Fibroblast of lung (primary cell): ENCODE measurements around the gene ARHGAP6. TPM values are rescaled to one million over a fixed set of nuclear protein-coding genes. Genes with fewer than 3 reads are reported as not detected.

Experiments
- DNase-seq, 2 donors: peaks; one replicate each; pipeline versions ENCODE4 v3.0.0 to v3.0.0-alpha.2; 2010; ENCODE audit warnings: low read depth in 2 of 2
- H2AFZ ChIP-seq: 2 replicates; pipeline ENCODE4 v1.5.1; 2012; ENCODE audit warnings: low read length, control low read depth, inconsistent platforms
- H3K27ac ChIP-seq: 2 replicates; pipeline ENCODE4 v1.5.1; 2011; ENCODE audit warnings: low read length, control low read depth; ENCODE audit not compliant: insufficient read depth
- H3K27me3 ChIP-seq: 2 replicates; pipeline ENCODE4 v1.5.1; 2011; ENCODE audit warnings: mild to moderate bottlenecking, low read length; ENCODE audit not compliant: control insufficient read depth, insufficient read depth
- H3K36me3 ChIP-seq: 2 replicates; pipeline ENCODE4 v1.5.1; 2011; ENCODE audit warnings: low read length; ENCODE audit not compliant: control insufficient read depth, insufficient read depth
- H3K4me1 ChIP-seq: 2 replicates; pipeline ENCODE4 v1.5.1; 2011; ENCODE audit warnings: low read length; ENCODE audit not compliant: control insufficient read depth, insufficient read depth; ENCODE audit errors: extremely low read depth
- H3K4me2 ChIP-seq: 2 replicates; pipeline ENCODE4 v1.5.1; 2011; ENCODE audit warnings: low read length, control low read depth; ENCODE audit not compliant: insufficient read depth; ENCODE audit errors: extremely low read depth
- H3K4me3 ChIP-seq, 4 experiments: fragments of 200-600 bp in 1 of 4; sonication (generic) in 1 of 4; replicated peaks in 1 of 4; 2 replicates each; pipeline ENCODE4 v1.5.1; 2011 to 2016; ENCODE audit warnings: low read length in 4 of 4, low read depth in 3 of 4, mild to moderate bottlenecking in 3 of 4, control low read depth in 2 of 4, inconsistent platforms in 1 of 4, mixed read lengths in 1 of 4; ENCODE audit not compliant: insufficient read depth in 1 of 4; ENCODE audit errors: control extremely low read depth in 1 of 4
- H3K79me2 ChIP-seq: 2 replicates; pipeline ENCODE4 v1.5.1; 2012; ENCODE audit warnings: mild to moderate bottlenecking, low read length, inconsistent platforms; ENCODE audit not compliant: control insufficient read depth, insufficient read depth
- H3K9ac ChIP-seq: 2 replicates; pipeline ENCODE4 v1.5.1; 2011; ENCODE audit warnings: mild to moderate bottlenecking, low read length, control low read depth; ENCODE audit not compliant: insufficient read depth
- H3K9me3 ChIP-seq: 2 replicates; pipeline ENCODE4 v1.5.1; 2012; ENCODE audit warnings: low read depth, low read length; ENCODE audit not compliant: control insufficient read depth, insufficient read depth
- H4K20me1 ChIP-seq: 2 replicates; pipeline ENCODE4 v1.5.1; 2011; ENCODE audit warnings: low read length; ENCODE audit not compliant: control insufficient read depth, insufficient read depth; ENCODE audit errors: extremely low read depth
- EZH2 ChIP-seq: IDR thresholded peaks from 2 replicates; pipeline ENCODE4 v1.5.1; 2012; ENCODE audit warnings: low read length, control low read depth, mild to moderate bottlenecking; ENCODE audit errors: missing control alignments
- polyA plus RNA-seq, 2 donors: library from polyadenylated mRNA; depleted of rRNA in 1 of 2; stranded (reverse) in 1 of 2; unstranded in 1 of 2; fragments of >200 nt; gene quantifications; 2 replicates each; pipeline ENCODE4 v1.2.1, GENCODE V29; 2011 to 2012; ENCODE audit warnings: missing spikeins in 1 of 2
- total RNA-seq: library from RNA; depleted of rRNA; stranded (reverse); fragments of >200 nt; gene quantifications from 2 replicates; pipeline ENCODE4 v1.2.1, GENCODE V29; 2014
- TF ChIP-seq, protein P1 (sequence below), 2 donors: IDR thresholded peaks in 1 of 2; conservative IDR thresholded peaks in 1 of 2; 1 replicate in 1 of 2; 2 replicates in 1 of 2; pipeline ENCODE4 v1.5.1; 2011 to 2012; ENCODE audit warnings: low read length in 2 of 2, control low read depth in 1 of 2, inconsistent platforms in 1 of 2, low read depth in 1 of 2, mild to moderate bottlenecking in 1 of 2

The ARHGAP6 gene
- total and polyA plus RNA-seq, 2 donors (not counting 1 experiment from before 2014, with no cell fraction given), result 5.9 to 11.7 TPM

DNA sequence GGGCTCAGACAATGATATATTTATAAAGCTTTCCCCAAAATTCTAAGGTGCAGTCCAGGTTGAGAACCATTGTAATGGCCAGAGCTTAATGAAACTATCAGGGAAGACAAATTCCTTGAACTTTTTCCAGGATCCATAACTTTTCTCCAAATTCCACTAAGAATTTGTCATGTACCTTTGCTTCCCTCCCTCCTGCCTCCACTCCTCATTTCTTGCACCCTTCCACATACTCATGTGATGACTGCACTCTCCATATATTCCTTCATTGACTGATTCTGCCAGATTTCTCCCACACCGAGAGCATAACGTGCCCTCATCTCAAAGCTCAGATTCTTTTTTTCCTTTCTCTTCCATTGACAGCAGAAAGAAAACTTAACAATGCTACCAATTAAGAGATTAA lies 393.4 kb downstream of the ARHGAP6 start:
- no peak overlapping the region for H3K4me3 ChIP-seq
- H3K9me3 ChIP-seq, result no peaks in the 10 kb centered on the region
- H3K36me3 ChIP-seq, result no peaks in the 10 kb centered on the region
- no peaks in the 10 kb centered on the region for H3K27me3 ChIP-seq
- no peak overlapping the region for H3K4me2 ChIP-seq
- H4K20me1 ChIP-seq, result no peaks in the 10 kb centered on the region
- H3K79me2 ChIP-seq, result no peaks in the 10 kb centered on the region
- DNase-seq, result peak in 1 of 2 donors; percentile 34
- no peak overlapping the region for H3K9ac ChIP-seq
- H2AFZ ChIP-seq, result no peak overlapping the region
- TF ChIP-seq, protein P1, sequence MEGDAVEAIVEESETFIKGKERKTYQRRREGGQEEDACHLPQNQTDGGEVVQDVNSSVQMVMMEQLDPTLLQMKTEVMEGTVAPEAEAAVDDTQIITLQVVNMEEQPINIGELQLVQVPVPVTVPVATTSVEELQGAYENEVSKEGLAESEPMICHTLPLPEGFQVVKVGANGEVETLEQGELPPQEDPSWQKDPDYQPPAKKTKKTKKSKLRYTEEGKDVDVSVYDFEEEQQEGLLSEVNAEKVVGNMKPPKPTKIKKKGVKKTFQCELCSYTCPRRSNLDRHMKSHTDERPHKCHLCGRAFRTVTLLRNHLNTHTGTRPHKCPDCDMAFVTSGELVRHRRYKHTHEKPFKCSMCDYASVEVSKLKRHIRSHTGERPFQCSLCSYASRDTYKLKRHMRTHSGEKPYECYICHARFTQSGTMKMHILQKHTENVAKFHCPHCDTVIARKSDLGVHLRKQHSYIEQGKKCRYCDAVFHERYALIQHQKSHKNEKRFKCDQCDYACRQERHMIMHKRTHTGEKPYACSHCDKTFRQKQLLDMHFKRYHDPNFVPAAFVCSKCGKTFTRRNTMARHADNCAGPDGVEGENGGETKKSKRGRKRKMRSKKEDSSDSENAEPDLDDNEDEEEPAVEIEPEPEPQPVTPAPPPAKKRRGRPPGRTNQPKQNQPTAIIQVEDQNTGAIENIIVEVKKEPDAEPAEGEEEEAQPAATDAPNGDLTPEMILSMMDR (conservative IDR thresholded peaks at IDR 0.05 in 1 of 2, IDR thresholded peaks at IDR 0.05 in 1 of 2; ENCODE audit: low read depth in 1 of 2, low read length in 2 of 2), result no peak
- TF ChIP-seq EZH2, result no peak
- no peak overlapping the region for H3K27ac ChIP-seq
- no peaks in the 10 kb centered on the region for H3K4me1 ChIP-seq

DNA sequence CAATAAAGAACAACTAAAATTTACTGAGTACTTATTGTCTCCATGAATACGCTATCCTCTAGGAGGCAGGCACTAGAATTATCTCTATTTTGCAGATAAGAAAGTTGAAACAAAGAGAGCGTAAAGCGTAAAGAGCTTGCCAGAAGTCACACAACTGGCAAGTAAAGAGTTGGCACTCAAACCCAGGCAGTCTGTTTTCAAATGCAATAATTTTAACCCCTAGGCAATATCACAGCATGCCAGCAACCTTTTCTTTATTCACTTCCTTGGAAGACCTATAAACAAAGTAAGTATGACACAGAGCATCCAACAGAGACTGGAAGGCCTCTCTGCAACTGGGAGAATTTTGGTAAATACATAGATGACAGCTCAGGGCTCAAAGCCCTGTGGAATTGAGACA lies 395.7 kb downstream of the ARHGAP6 start:
- Histone ChIP-seq H3K4me3 (no peak overlapping the region), H3K27ac (no peak overlapping the region), H3K4me1 (no peaks in the 10 kb centered on the region), H3K27me3 (no peaks in the 10 kb centered on the region), H3K9me3 (no peaks in the 10 kb centered on the region), H4K20me1 (no peaks in the 10 kb centered on the region), H3K9ac (no peak overlapping the region), H2AFZ (no peak overlapping the region), H3K79me2 (no peaks in the 10 kb centered on the region), H3K36me3 (no peaks in the 10 kb centered on the region), H3K4me2 (no peak overlapping the region)
- DNase-seq, result no peak
- TF ChIP-seq EZH2, result no peak
- TF ChIP-seq, protein P1 (conservative IDR thresholded peaks at IDR 0.05 in 1 of 2, IDR thresholded peaks at IDR 0.05 in 1 of 2; ENCODE audit: low read depth in 1 of 2, low read length in 2 of 2), result no peak

DNA sequence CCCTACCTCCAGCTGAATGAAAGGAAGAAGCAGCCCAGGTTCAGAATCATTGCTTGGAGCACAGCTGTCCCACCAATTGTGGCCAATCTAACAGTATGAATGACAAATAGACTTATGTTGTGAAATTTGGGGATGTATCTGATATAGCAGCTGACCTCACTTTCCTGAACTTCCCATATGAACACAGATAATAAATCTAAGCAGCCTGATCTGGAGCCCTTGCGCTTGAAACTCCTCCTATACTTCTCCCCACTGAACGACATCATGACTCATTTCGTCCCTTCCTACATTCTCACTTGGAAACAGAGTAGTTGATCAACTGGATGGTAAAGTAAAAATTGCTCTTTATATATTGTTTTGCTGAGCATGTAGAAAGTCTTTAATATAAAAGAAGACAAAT lies 396.7 kb downstream of the ARHGAP6 start:
- DNase-seq, result no peak
- Histone ChIP-seq H3K79me2 (no peaks in the 10 kb centered on the region), H3K4me1 (no peaks in the 10 kb centered on the region), H3K4me3 (no peak overlapping the region), H2AFZ (no peak overlapping the region), H3K27ac (no peak overlapping the region), H3K27me3 (no peaks in the 10 kb centered on the region), H3K9ac (no peak overlapping the region), H3K9me3 (no peaks in the 10 kb centered on the region), H3K4me2 (no peak overlapping the region), H4K20me1 (no peaks in the 10 kb centered on the region), H3K36me3 (no peaks in the 10 kb centered on the region)
- TF ChIP-seq EZH2, result no peak
- TF ChIP-seq, protein P1 (conservative IDR thresholded peaks at IDR 0.05 in 1 of 2, IDR thresholded peaks at IDR 0.05 in 1 of 2; ENCODE audit: low read depth in 1 of 2, low read length in 2 of 2), result no peak
